Cardiac fibroblast (primary cell): ENCODE measurements around the gene VSTM2B.

Source experiments
- DNase-seq, 2 donors: peaks; one replicate each; pipeline versions ENCODE4 v3.0.0 to v3.0.0-alpha.2; 2010; ENCODE audit warnings: low read depth in 2 of 2
- H3K4me3 ChIP-seq, 2 donors: replicated peaks in 1 of 2; 1 replicate in 1 of 2; 2 replicates in 1 of 2; pipeline ENCODE4 v1.5.1; 2011; ENCODE audit warnings: low read depth in 2 of 2, low read length in 2 of 2, mild to moderate bottlenecking in 2 of 2, moderate library complexity in 1 of 2
- TF ChIP-seq, protein P1 (sequence below): IDR thresholded peaks from one replicate; pipeline ENCODE4 v1.5.1; 2011; ENCODE audit warnings: low read depth, mild to moderate bottlenecking, low read length, inconsistent platforms

The VSTM2B gene

DNA sequence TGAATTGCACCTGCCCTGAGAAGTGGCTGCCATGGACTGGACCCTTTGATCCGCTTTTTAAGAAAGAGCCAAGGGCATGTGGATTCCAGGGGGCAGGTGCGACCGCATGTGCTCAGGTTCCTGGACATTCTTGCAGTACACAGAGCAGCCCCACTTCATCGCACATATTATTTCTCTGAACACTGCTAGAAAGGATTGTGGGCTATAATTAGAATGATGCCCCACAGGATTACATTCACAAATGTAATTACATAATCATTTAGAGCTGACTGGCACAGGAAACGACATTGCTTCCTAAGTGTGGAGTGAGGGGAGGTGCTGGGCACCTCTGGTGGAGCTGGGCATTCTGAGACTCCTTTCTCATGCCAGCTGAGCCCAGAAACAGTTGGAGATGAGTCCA is 37.5 kb upstream of the VSTM2B start:
- TF ChIP-seq, protein P1, sequence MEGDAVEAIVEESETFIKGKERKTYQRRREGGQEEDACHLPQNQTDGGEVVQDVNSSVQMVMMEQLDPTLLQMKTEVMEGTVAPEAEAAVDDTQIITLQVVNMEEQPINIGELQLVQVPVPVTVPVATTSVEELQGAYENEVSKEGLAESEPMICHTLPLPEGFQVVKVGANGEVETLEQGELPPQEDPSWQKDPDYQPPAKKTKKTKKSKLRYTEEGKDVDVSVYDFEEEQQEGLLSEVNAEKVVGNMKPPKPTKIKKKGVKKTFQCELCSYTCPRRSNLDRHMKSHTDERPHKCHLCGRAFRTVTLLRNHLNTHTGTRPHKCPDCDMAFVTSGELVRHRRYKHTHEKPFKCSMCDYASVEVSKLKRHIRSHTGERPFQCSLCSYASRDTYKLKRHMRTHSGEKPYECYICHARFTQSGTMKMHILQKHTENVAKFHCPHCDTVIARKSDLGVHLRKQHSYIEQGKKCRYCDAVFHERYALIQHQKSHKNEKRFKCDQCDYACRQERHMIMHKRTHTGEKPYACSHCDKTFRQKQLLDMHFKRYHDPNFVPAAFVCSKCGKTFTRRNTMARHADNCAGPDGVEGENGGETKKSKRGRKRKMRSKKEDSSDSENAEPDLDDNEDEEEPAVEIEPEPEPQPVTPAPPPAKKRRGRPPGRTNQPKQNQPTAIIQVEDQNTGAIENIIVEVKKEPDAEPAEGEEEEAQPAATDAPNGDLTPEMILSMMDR, result no peak
- DNase-seq, result no peak
- no peak overlapping the region for H3K4me3 ChIP-seq

DNA sequence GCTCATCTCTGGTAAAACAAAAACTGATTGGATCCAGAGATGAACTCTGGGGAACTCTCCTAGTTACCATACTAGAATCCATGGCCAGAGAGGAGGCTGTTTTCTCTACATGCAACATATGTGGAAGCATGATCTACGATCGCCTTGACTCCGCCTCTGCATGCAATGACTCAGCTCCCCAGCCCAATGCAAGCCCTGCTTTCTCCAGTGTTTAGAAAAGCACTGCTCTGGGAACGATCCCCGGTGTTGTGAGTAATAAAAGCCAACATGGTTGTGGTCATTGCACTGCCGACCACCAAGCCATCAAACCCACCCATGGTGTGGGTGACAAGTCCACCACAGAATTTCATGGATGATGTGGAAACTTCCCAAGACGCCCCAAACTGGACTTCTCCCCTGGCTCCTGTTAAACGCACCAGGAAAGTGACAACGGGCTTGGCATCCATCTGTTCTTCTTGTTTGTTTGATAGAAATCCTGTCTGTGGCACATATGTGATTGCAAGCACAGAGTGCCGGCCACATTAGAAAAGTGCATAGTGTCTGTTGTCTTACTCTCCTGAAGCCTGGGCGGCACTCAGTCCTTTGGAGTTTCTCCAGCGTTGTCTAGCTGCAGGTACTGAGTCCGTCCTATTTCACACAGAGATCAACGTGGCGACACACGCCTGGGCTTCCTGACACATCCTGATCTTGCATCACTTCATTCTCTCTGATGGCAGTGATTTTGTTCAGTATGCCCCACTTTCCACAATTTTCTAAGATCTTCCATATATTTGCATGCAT is 36.4 kb upstream of the VSTM2B start:
- no peak for DNase-seq
- TF ChIP-seq, protein P1, result no peak
- H3K4me3 ChIP-seq, result no peak overlapping the region

DNA sequence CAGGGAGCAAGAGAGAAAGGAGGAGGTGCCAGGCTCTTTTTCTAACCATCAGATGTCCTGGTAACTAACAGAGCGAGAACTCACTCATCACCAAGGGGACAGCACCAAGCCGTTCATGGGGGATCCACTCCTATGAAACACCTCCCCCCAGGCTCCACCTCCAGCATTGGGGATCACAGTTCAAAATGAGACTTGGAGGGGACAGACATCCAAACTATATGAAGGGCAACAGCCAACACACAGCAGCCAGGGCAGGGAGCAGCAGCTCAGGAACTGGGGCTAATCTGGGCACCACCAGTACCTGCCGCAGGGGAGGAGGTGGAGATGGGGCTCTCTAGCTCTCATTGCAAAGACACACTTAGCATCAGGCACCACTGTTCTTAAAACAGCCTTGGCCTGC is 34.3 kb upstream of the VSTM2B start:
- TF ChIP-seq, protein P1, result no peak
- H3K4me3 ChIP-seq, result no peak overlapping the region
- no peak for DNase-seq

DNA sequence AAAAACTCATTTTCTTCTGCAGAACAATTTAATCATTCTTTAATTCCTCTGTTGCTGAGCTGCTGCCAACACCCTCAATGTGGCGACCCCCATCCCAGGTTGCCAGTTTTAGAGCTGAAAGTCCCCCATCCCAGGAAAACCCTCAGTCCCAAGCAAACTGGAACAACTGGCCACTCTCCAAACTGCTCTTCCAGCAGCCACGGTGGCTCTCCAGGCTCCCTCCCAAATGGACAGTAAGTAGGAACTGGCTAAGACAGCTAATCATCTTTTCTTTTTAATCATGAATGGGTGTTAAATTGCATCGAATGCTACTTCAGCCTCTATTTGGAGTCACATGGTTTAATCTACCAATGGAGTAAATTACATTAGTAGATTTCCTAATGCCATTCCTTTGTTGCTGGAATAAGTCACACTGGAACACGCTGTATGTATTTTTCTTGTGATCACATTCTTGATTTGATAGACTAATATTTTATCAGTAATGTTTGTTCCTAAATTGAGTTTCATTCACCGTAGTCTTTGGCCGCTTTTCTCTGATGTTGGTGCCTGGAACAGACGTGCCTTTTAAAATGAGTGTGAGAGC is 33.7 kb upstream of the VSTM2B start:
- TF ChIP-seq, protein P1, result no peak
- H3K4me3 ChIP-seq, result no peak overlapping the region
- no peak for DNase-seq

DNA sequence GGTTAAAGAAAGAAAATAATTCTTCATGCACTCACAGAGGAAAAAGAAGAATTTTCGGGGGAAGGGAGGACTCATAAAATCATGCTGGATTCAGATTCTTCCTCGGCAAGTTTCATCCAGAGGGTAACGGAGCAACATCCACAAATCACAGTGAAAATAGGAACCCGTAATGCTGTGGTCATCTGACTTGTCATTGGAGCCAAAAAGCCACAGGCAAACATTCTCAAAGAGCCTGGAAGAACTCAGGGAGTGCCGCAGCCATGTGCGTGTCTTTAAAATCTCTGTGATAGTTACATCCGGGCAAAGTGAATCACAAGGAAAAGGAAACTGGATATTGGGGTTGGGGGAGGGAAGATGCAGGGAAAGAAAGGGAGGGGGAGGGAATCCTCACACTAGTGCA is 33.0 kb upstream of the VSTM2B start:
- DNase-seq, result peak in 1 of 2 donors; percentile 26
- TF ChIP-seq, protein P1, result no peak
- no peak overlapping the region for H3K4me3 ChIP-seq

DNA sequence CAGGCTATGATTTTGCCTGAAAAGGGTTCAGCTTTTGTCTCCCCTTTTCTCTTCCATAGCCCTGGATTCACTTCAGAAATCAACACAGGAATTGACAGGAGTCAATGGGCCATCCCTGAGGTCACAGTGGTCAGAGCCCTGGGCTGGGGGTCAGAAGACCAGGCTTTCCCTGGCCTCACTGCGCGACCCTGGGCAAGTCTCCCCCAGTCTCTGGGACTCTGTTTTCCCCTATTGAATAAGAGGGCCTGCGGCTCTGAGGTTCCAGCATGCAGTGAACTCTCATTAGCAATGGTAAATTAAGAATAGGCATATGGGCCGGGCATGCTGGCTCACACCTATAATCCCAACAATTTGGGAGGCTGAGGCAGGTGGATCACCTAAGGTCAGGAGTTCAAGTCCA is 30.7 kb upstream of the VSTM2B start:
- no peak overlapping the region for H3K4me3 ChIP-seq
- DNase-seq, result no peak
- TF ChIP-seq, protein P1, result no peak
